GM12892 (cell line): Measurements from ENCODE around the gene RIN3.

Source experiments
- POLR2A ChIP-seq: IDR thresholded peaks from 2 replicates; pipeline ENCODE4 v1.6.1; 2011; ENCODE audit warnings: low read depth, low read length, control low read depth
- TAF1 ChIP-seq: IDR thresholded peaks from 2 replicates; pipeline ENCODE4 v1.6.1; 2011; ENCODE audit warnings: low read depth, mild to moderate bottlenecking, control low read depth, low read length, borderline replicate concordance

DNA sequence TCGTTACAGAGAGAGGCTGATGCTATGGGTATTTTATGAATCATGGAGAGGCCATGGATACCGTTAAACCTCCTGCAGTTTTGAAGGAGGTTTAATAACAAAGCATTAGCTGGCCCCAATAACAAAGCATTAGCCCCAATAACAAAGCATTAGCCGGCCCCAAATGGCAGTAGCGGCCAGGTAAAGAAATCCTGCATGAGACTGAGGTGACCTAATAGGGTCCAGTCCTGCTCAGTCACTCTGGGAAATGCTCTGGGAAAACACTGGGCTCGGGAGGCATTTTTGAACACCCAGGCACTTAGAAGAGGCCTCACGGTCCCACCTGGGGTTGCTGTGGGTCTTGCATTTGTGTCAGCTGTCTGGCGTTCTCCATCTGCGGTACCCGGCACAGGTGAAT lies 776 bp upstream of the RIN3 start:
- no peak for TF ChIP-seq TAF1
- TF ChIP-seq POLR2A = no peak
